ENCODE measurements around the gene SETX.

GRCh38 chr9:132241483-132241839 is 113.3 kb downstream of the SETX start:
- TF ChIP-seq EP300 (IDR thresholded peaks at IDR 0.05), result no peak
- TF ChIP-seq CTCF (IDR thresholded peaks at IDR 0.05), result no peak
- TF ChIP-seq POLR2A (IDR thresholded peaks at IDR 0.05), result no peak

All from sigmoid colon (tissue), 4 donors.